Stimulated activated CD4-positive, alpha-beta T cell treated with anti-CD3 and anti-CD28 coated beads, Interleukin-2, amount 100 ng/mL, for 24 hours (primary cell): Measurements from ENCODE around the gene KRTAP22-2.

Source experiments
- DNase-seq, 2 donors: peaks; one replicate each; pipeline ENCODE4 v3.0.0-alpha.2; 2020

The KRTAP22-2 gene

DNA sequence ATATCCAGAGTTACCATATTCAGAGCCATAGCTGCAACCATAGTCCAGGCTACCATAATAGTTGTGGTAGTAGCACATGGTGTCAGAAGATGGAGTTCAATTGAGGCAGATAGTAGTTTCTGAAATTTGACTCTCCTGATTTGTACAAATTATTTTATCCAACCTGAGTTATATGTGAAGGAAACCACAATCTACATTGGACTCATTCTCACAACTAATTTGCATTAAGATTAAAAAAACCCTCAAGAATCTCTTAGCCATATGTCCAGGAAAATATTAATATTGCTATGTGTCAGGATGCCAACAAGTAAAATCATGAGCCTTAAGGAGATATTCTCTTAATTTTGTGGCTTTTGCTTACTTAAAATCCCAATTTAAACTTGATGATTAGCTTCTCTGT, at the start of gene KRTAP22-2:
Gene KRTAP22-2 (minus strand): TSS at position 101 of the 400 bp plus-strand sequence.
- DNase-seq: no peak

DNA sequence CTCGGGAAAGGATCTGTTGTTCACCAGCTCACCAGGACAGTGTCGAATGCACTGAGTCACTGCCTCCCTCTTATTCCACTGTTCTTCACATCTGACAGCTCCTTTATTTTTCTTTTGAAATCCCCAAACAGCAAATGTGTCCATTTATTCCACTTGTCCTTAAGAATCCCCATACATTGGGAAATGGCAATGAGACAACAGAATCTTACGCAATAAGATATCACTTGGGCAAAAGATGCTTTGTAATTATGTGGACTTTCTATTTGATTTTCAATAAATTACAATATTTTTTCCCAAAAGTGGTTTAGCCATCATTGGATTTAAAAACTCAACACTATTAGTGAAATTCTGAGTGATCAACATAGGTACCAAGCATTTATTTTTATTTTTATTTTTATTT, 48.5 kb upstream of the KRTAP22-2 start:
- no peak for DNase-seq

GRCh38 chr21:30634906-30635305, 44.7 kb upstream of the KRTAP22-2 start, which contains the start of gene KRTAP20-2:
TSS of gene KRTAP20-2 (plus strand) at chr21:30635206. CDS start at chr21:30635264, 58 bp downstream.
- DNase-seq: no peak

GRCh38 chr21:30629200-30629599, 39.0 kb upstream of the KRTAP22-2 start:
- DNase-seq: no peak

- no peak for DNase-seq
Measured at GRCh38 chr21:30628109-30628508, 37.9 kb upstream of the KRTAP22-2 start.

DNA sequence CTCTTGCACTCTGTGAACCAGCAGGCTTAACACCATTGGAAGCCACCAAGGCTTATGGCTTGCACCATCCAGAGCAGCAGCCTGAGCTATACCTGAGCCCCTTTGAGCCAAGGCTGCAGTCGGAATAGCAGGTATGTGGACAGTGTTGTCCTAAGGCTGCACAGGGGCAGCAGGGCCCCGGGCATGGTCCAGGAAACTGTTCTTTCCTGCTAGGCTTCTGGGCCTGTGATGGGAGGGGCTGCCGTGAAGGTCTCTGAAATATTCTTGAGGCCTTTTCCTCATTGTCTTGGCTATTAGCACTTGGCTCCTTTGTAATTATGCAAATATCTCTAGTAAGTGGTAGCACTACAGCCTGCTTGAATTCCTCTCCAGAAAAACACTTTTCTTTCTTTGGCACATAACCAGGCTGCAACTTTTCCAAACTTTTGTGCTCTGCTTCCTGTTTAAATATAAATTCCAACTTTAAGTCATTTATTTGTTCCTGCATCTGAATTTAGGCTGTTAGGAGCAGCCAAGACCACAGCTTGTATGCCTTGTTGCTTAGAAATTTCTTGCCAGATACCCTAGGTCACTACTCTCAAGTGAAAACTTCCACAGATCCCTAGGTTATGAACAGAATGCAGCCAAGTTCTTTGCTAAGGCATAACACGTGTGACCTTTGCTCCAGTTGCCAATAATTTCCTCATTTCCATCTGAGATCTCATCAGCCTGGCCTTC, 35.4 kb upstream of the KRTAP22-2 start:
- no peak for DNase-seq

- DNase-seq: no peak
Measured at GRCh38 chr21:30623362-30623761, 33.2 kb upstream of the KRTAP22-2 start.

DNA sequence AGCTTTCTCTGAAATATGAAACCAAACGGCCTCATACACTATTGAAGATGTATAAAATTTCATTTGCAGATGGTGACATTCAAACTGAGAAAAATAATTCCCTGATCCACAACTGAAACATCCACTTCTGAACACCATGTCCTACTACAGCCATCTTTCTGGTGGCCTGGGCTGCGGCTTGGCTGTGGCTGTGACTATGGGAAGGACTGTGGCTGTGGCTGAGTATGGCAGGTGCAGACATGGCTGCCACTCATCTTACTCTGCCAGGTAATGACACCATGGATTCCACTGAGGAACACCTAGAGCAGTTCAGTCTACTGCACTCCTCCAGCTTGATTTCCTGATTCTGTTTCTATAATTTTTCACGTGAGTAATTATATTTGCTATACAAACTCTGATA, 30.3 kb upstream of the KRTAP22-2 start, which contains the start of gene KRTAP20-4:
Gene KRTAP20-4 (plus strand): TSS at position 106 of the 400 bp plus-strand sequence.
- no peak for DNase-seq

DNA sequence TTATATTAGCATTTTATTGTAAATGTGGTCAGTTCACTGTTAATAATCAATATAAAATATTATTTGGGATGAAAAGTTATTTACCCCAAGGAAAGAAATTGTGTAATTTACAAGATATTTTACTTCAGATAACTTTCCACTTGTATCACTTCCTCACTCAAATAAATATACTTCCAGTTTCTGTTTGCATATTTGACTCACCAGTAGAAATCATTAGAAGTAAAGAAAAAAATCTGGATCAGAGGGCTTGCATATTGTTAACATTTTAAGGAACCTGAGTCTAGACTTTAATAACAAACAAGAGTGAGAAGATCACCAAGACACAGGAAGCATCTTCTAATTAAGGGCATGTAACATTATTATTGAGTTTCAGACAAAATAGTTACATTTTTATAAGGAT, 29.9 kb upstream of the KRTAP22-2 start:
- DNase-seq: no peak

DNA sequence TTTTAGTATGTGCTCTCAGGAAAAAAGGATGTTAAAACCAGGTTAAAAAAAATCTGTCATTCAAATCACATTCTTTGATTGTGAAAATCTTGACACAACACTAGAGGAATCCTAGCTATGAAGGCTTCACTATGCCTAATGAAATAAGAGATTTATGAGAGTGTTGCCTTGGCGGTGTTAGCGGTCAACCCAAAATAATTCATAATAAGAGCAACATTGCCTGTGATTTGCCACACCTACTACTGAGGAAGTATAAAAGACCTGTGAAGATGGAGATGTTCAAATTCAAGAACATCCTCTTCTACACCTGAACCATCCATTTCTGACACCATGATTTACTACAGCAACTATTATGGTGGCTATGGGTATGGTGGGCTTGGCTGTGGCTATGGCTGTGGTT, 25.9 kb upstream of the KRTAP22-2 start, which contains the start of gene KRTAP20-1:
Gene KRTAP20-1 (plus strand): TSS at position 301 of the 400 bp plus-strand sequence. CDS start 30 bp downstream, at position 331.
- DNase-seq: no peak

GRCh38 chr21:30615199-30615598, 25.0 kb upstream of the KRTAP22-2 start:
- no peak for DNase-seq

DNA sequence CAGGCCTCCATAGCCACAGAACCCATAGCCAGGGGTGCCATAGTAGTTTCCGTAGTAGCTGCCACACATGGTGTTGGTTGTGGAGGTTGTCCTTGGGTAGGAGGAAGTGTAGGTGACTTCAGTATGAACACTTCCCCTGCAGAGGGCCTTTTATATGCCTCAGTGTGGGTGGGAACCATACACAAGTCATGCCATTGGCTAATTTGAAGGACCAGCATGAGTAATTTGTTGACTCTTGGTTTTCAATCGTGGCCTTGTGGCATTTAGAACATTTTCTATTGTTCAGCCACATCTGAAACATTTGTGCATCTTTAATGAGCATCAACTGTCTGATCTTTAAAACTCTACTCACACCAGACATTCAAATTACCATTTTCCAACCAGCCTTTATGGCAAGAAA, 23.6 kb upstream of the KRTAP22-2 start, which contains the start of gene KRTAP6-1:
Gene KRTAP6-1 (minus strand): TSS at position 95 of the 400 bp plus-strand sequence. CDS start 26 bp downstream, at position 69.
- DNase-seq: no peak

DNA sequence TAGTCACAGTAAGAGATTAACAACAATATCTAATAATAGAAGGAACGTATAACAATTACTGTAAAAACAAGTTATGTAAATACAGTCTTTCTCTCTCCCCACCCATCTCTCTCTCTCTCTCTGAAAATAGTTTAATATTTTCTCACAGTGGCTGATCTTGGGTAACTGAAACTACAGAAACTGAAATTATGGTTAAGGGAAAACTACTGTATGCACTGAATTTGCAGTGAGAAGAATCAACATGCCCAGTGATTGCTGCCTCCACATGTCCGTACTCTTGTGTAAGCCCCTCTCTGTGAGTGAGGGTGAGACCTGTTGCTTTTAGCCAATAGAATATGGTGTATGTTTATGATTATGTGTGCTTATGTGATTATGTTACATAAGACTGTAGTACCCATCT, 21.9 kb upstream of the KRTAP22-2 start:
- DNase-seq: no peak

- DNase-seq: no peak
Measured at GRCh38 chr21:30605968-30606367, 15.8 kb upstream of the KRTAP22-2 start.

- DNase-seq: no peak
Measured at GRCh38 chr21:30600787-30601186, 10.6 kb upstream of the KRTAP22-2 start, which contains the start of gene KRTAP22-1. TSS of gene KRTAP22-1 (plus strand) at chr21:30601087.

GRCh38 chr21:30598802-30599201, 8.6 kb upstream of the KRTAP22-2 start, which contains the start of gene KRTAP6-2:
TSS of gene KRTAP6-2 (minus strand) at chr21:30598902. CDS start at chr21:30598874, 28 bp downstream.
- DNase-seq: no peak

DNA sequence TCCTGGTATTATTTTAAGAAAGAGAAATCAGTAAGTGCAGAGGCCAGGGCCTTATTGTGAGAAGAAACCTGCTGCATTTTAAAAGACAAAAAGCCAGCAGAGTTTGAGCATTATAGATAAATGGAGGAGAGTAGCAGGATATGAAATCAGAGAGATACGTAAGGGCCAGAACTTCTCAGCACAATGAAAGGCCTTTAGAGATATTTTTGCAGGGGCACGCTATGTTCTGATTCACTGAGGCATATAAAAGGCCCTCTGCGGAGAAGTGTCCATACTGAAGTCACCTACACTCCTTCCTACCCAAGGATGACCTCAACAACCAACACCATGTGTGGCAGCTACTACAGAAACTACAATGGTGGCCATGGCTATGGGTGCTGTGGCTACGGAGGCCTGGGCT, 1.9 kb upstream of the KRTAP22-2 start, which contains the start of gene KRTAP6-3:
Gene KRTAP6-3 (plus strand): TSS at position 301 of the 400 bp plus-strand sequence. CDS start 6 bp downstream, at position 307.
- DNase-seq: no peak

DNA sequence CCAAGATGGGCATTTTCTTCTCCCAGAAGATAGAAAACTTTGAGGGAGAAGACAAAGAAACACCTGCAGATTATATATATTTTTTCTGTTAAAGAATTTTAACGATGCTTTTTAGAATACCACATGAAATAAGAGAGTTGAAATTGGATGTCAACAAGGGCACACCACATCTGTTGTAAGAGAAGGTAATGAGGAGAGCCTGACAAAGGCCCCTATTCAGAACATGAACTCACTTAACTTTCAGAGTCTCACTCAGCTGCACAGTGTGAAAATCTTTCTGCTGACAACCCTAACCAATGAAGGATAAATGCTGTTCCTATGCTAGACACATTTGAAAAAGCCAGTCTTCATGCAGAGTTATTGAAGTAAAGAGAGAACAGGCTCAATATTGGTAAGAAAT, 7.3 kb downstream of the KRTAP22-2 start:
- DNase-seq: no peak

GRCh38 chr21:30580132-30580531, 10.1 kb downstream of the KRTAP22-2 start:
- DNase-seq: no peak

- no peak for DNase-seq
Measured at GRCh38 chr21:30579346-30579745, 10.9 kb downstream of the KRTAP22-2 start.

GRCh38 chr21:30577766-30578165, 12.4 kb downstream of the KRTAP22-2 start:
- DNase-seq: no peak

DNA sequence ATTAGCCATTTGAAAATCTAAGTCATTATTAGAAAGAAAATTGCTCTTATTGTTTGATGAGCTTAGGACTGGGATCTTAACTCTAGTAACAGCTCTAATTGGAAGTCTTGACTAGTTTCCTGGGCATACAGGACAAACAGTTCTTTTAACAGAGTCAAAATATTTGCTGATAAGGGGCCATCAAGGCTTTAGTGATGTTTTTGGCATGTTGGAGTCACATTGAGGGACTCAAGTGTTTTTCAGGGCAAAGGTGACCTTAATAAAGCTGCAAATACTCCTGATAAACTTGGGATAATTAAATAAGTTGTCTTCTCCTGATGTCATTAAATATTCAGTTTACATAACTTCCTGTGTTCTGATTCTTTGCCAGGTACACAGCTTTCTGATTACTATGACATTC, 22.6 kb downstream of the KRTAP22-2 start:
- no peak for DNase-seq

DNA sequence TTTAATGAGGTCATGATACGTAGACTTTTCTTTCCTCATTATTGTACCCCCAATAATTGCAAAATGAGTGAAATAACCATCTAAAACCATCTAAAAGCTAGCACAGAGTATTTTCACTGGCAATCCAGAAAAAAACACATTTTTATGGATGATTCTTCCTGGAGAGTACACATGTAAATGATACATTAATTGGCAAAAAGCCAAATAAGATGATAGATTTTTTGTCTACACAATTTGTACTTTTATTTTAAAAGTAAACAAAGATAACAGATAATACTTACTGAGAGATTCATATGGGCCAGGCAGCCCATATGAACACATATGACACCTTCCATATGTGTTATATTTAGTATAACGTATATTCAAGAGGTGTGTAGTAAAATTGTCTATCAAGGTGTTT, 26.6 kb downstream of the KRTAP22-2 start:
- no peak for DNase-seq

- no peak for DNase-seq
Measured at GRCh38 chr21:30563072-30563471, 27.1 kb downstream of the KRTAP22-2 start.
